Neural cell (in vitro differentiated cells): Measurements from ENCODE around the gene BIRC5.

Experiments used
- EP300 ChIP-seq: fragments of 450-650 bp; conservative IDR thresholded peaks from 2 replicates; pipeline ENCODE4 v1.6.1; 2014; ENCODE audit warnings: antibody characterized with exemption, mild to moderate bottlenecking, moderate library complexity; ENCODE audit not compliant: poor library complexity, severe bottlenecking
- EZH2 ChIP-seq: fragments of 200-600, 300-800 bp; shearing (Covaris generic), sonication (generic); IDR thresholded peaks from 2 replicates; pipeline ENCODE4 v1.6.1; 2014; ENCODE audit warnings: antibody characterized with exemption, low read length, borderline replicate concordance, mild to moderate bottlenecking; ENCODE audit not compliant: insufficient read depth, poor library complexity, severe bottlenecking
- POLR2AphosphoS5 ChIP-seq: IDR thresholded peaks from 2 replicates; pipeline ENCODE4 v1.6.1; 2012
- TF ChIP-seq, protein P1 (sequence below): fragments of 450-650 bp; IDR thresholded peaks from 2 replicates; pipeline ENCODE4 v1.5.1; 2014; ENCODE audit warnings: antibody characterized with exemption, mild to moderate bottlenecking, moderate library complexity; ENCODE audit not compliant: poor library complexity, severe bottlenecking

DNA sequence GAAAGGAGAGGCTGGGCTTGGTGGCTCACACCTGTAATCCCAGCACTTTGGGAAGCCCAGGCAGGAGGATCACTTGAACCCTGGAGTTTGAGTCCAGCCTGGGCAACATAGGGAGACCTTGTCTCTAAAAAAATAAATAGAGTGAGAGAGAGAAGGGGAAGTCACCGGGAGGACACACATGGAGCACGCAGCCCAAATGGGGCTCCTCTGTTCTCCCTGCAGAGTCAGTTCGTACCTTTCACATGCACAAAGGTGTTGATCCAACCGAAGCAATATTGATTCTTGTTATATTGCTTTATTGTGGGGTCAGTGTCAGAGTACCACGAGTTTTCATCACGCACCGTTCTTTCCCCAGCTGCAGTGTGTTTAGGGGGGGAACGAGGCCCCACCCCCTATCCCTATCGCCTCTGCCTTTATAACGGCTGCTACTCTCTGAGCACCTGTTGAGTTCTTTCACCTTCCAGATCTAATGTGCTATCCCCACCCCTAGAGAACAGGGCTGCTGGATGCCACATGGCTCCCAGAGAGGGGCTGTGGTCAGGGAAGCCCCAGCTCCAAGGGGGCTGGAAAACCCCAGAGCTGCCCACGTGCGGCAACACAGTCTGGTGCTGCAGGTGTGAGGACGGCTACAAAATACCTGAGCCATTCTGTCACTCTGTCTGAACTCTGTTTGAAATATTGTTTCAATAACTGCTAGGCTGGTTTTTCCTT lies 16.4 kb downstream of the BIRC5 start:
- TF ChIP-seq EZH2 = no peak
- TF ChIP-seq, protein P1, sequence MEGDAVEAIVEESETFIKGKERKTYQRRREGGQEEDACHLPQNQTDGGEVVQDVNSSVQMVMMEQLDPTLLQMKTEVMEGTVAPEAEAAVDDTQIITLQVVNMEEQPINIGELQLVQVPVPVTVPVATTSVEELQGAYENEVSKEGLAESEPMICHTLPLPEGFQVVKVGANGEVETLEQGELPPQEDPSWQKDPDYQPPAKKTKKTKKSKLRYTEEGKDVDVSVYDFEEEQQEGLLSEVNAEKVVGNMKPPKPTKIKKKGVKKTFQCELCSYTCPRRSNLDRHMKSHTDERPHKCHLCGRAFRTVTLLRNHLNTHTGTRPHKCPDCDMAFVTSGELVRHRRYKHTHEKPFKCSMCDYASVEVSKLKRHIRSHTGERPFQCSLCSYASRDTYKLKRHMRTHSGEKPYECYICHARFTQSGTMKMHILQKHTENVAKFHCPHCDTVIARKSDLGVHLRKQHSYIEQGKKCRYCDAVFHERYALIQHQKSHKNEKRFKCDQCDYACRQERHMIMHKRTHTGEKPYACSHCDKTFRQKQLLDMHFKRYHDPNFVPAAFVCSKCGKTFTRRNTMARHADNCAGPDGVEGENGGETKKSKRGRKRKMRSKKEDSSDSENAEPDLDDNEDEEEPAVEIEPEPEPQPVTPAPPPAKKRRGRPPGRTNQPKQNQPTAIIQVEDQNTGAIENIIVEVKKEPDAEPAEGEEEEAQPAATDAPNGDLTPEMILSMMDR = no peak
- no peak for TF ChIP-seq POLR2AphosphoS5
- TF ChIP-seq EP300 = no peak
